CD4-positive, alpha-beta memory T cell (primary cell): Measurements from ENCODE around the gene IRF2BP1. TPM values are rescaled to one million over a fixed set of nuclear protein-coding genes. Genes with fewer than 3 reads are reported as not detected.

Experiments
- CTCF ChIA-PET: fragments of 350-600 bp; sonication (Branson Sonifier 250); formaldehyde crosslinking; loops from one replicate; lab custom pipeline; 2021; ENCODE audit warnings: inconsistent platforms; ENCODE audit not compliant: partially characterized antibody; lab: Charles Lee
- POLR2A ChIA-PET: fragments of 350-600 bp; sonication (Branson Sonifier 250); formaldehyde crosslinking; loops from one replicate; lab custom pipeline; 2021; ENCODE audit not compliant: partially characterized antibody; lab: Charles Lee
- DNase-seq, 5 donors: peaks; one replicate each; pipeline versions ENCODE4 v3.0.0 to v3.0.0-alpha.2; 2020 to 2022; ENCODE audit warnings: mixed read lengths in 1 of 5
- H3K27ac ChIP-seq: one replicate; pipeline ENCODE4 v1.7.0; 2013; ENCODE audit warnings: low read depth, low read length
- H3K27me3 ChIP-seq: 2 replicates; pipeline ENCODE4 v1.7.0; 2013; ENCODE audit warnings: mild to moderate bottlenecking, low read length, moderate library complexity; ENCODE audit not compliant: insufficient read depth
- H3K36me3 ChIP-seq: 2 replicates; pipeline ENCODE4 v1.7.0; 2013; ENCODE audit warnings: mild to moderate bottlenecking, low read length, moderate library complexity; ENCODE audit not compliant: insufficient read depth
- H3K4me1 ChIP-seq: 2 replicates; pipeline ENCODE4 v1.7.0; 2013; ENCODE audit warnings: mild to moderate bottlenecking, low read length, moderate library complexity; ENCODE audit not compliant: insufficient read depth
- H3K4me3 ChIP-seq, 2 donors: one replicate each; pipeline ENCODE4 v1.7.0; 2013; ENCODE audit warnings: low read length in 2 of 2, mild to moderate bottlenecking in 1 of 2
- H3K9me3 ChIP-seq, 2 donors: one replicate each; pipeline ENCODE4 v1.7.0; 2013; ENCODE audit warnings: low read length in 2 of 2, control low read depth in 1 of 2; ENCODE audit not compliant: control insufficient read depth in 1 of 2
- H3K27ac Mint-ChIP-seq, 7 donors: one replicate each; pipeline ENCODE4 v1.8.0; 2020 to 2021; ENCODE audit warnings: mixed read lengths in 7 of 7, mild to moderate bottlenecking in 6 of 7, inconsistent platforms in 3 of 7, moderate library complexity in 3 of 7
- H3K27me3 Mint-ChIP-seq, 2 donors: one replicate each; pipeline ENCODE4 v1.8.0; 2020 to 2021; ENCODE audit warnings: mixed read lengths in 2 of 2
- H3K36me3 Mint-ChIP-seq, 2 donors: one replicate each; pipeline ENCODE4 v1.8.0; 2020 to 2021; ENCODE audit warnings: mixed read lengths in 2 of 2, inconsistent platforms in 1 of 2, mild to moderate bottlenecking in 1 of 2
- H3K4me1 Mint-ChIP-seq, 4 donors: one replicate each; pipeline ENCODE4 v1.8.0; 2020 to 2021; ENCODE audit warnings: mixed read lengths in 4 of 4, mild to moderate bottlenecking in 1 of 4
- H3K4me3 Mint-ChIP-seq, 8 donors: one replicate each; pipeline ENCODE4 v1.8.0; 2020 to 2021; ENCODE audit warnings: mixed read lengths in 8 of 8, mild to moderate bottlenecking in 7 of 8, moderate library complexity in 6 of 8, inconsistent platforms in 3 of 8
- H3K9me3 Mint-ChIP-seq, 8 donors: one replicate each; pipeline ENCODE4 v1.8.0; 2020 to 2021; ENCODE audit warnings: mixed read lengths in 8 of 8, mild to moderate bottlenecking in 5 of 8, inconsistent platforms in 3 of 8, moderate library complexity in 1 of 8
- intact Hi-C: fragments of 100-400 bp; cut with micrococcal nuclease; formaldehyde crosslinking; loops from one replicate; pipeline ENCODE4 v1.15.1; 2023
- polyA plus RNA-seq, 2 donors: library from polyadenylated mRNA; unstranded; fragments of 300-500 nt; fragmentation: Illumina TruSeq; gene quantifications; one replicate each; pipeline ENCODE4 v1.2.3, GENCODE V29; 2021
- total RNA-seq, 2 experiments: library from RNA; stranded (reverse); gene quantifications; one replicate each; pipeline ENCODE4 v1.2.3, GENCODE V29; 2021

The IRF2BP1 gene
- total and polyA plus RNA-seq, 4 experiments from 2014 or later = 2.4 to 35.8 (median 21.0) TPM

DNA sequence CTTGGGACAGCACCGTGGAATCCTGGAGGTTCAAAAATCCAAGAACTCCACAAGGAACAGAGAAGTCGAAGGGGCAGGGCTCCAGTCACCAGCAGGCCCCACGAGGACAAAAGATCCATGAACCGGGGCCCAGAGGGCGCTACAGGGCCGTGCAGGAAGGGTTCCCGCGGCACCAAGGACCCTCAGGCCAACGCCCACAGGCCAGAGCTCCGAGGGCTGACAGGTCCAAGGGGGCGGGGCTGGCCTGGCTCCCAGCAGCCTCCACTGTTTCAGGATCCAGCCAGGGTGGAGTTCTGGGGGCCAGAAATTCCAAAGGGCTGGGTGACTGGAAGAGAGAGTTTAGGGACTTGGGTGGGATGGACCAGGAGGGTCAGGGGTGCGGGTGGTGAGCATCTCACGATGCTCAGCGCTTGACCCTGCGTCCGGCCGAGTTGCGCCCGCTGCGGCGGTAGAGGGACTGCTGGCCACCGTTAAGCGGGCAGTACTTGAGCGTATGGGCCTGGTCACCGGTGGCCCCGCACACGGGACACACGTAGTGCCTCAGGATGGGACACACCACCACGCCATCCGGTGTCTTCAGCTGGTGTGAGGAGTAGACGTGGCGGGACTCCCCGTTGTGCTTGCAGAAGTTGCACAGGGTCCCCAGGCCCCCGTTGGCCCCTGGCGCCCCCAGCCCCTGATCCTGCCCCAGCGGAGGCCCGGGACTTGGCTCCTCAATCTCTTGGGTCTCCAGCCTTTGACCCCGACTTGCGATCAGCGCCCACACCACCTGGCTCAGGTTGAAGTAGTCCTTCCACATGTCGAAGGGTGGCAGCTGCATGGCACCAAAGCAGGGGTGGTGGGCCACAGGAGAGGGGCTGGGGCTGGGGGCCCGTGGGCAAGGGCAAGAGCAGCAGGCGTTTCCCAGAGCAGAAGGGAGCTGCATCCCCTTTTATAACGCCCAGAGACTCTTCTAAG, 28.2 kb upstream of the IRF2BP1 start, which contains the start of gene NANOS2:
Gene NANOS2, minus strand, starts transcription at position 905 of the 957 bp plus-strand sequence. Its CDS starts 85 bp downstream, at position 820.
- intact Hi-C loops = no loop called here
- Histone ChIP-seq H3K36me3 (no peaks in the 10 kb centered on the region), H3K9me3 (no peaks in the 10 kb centered on the region), H3K27me3 (no peaks in the 10 kb centered on the region), H3K27ac (no peak within 1 kb of the TSS), H3K4me3 (no peak within 1 kb of the TSS), H3K4me1 (no peaks in the 10 kb centered on the region)
- Mint-ChIP-seq H3K27me3 (peaks cover 22 to 23% of the 10 kb centered on the region in 2 donors), H3K4me1 (no peaks in the 10 kb centered on the region), H3K4me3 (no peak within 1 kb of the TSS), H3K36me3 (no peaks in the 10 kb centered on the region), H3K9me3 (no peaks in the 10 kb centered on the region), H3K27ac (no peak within 1 kb of the TSS)
- CTCF ChIA-PET = no interaction called here
- no peak for DNase-seq
- POLR2A ChIA-PET = no interaction called here

DNA sequence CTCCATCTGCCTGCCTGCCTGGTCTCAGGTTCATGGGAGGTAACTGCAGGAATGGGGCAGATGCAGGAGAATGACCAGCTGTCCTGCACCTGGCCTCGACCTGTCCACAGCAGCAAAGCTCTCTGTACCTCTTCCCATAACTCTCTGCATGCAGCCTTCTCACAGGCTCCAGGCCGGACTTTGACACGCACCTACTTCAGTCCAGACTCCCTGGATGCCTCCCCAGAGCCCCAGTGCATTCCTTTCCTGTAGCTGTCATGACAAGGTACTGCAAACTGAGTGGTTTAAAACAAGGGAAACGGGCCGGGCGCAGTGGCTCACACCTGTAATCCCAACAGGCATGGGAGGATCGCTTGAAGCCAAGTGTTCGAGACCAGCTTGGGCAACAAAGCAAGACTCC, 25.4 kb upstream of the IRF2BP1 start:
- Mint-ChIP-seq H3K27ac (no peak overlapping the region), H3K27me3 (peaks cover 20 to 24% of the 10 kb centered on the region in 2 donors), H3K36me3 (no peaks in the 10 kb centered on the region), H3K9me3 (no peaks in the 10 kb centered on the region), H3K4me1 (no peaks in the 10 kb centered on the region), H3K4me3 (no peak overlapping the region)
- Histone ChIP-seq H3K4me3 (no peak overlapping the region), H3K9me3 (no peaks in the 10 kb centered on the region), H3K27me3 (no peaks in the 10 kb centered on the region), H3K36me3 (no peaks in the 10 kb centered on the region), H3K27ac (no peak overlapping the region), H3K4me1 (no peaks in the 10 kb centered on the region)
- ChIA-PET POLR2A (no interaction called here), CTCF (no interaction called here)
- intact Hi-C loops = no loop called here
- DNase-seq = no peak

DNA sequence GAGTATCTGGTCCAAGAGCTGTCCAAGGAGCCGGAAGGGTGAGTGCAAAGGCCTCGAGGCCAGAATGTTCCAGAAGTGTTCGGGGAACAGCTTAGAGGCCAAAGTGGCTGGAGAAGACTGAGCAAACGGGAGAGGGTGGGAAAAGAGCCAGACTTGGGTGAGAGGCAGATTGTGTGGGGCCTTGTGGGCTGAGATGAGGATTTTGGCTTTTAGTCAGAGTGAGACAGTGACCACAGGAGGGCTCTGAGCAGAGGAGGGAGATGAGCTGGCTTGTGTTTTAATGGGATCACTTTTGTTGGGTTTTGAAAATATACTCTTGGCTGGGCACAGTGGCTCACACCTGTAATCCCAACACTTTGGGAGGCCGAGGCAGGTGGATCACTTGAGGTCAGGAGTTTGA, 23.0 kb upstream of the IRF2BP1 start:
- Histone ChIP-seq H3K36me3 (no peaks in the 10 kb centered on the region), H3K9me3 (no peaks in the 10 kb centered on the region), H3K4me1 (no peaks in the 10 kb centered on the region), H3K27me3 (no peaks in the 10 kb centered on the region), H3K4me3 (no peak overlapping the region), H3K27ac (no peak overlapping the region)
- no peak for DNase-seq
- ChIA-PET CTCF (no interaction called here), POLR2A (no interaction called here)
- no peaks in the 10 kb centered on the region for H3K4me1 Mint-ChIP-seq
- H3K27me3 Mint-ChIP-seq = peaks cover 17 to 21% of the 10 kb centered on the region in 2 donors
- H3K27ac Mint-ChIP-seq = peak overlapping the region in 1 of 7 donors; percentile 93
- intact Hi-C loops = no loop called here
- H3K4me3 Mint-ChIP-seq = no peak overlapping the region
- no peaks in the 10 kb centered on the region for H3K9me3 Mint-ChIP-seq
- no peaks in the 10 kb centered on the region for H3K36me3 Mint-ChIP-seq

DNA sequence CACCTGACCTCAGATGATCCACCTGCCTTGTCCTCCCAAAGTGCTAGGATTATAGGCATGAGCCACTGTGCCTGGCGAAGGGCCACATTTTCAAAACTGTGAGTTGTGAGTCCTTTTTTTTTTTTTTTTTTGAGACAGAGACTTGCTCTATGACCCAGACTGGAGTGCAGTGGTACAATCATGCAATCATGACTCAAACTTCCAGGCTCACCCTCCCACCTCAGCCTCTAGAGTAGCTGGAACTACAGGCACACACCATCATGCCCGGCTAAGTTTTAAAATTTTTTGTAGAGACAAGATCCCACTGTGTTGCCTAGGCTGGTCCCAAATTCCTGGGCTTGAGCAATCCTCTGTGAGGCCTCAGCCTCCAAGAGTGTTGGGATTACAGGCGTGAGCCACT, 20.3 kb upstream of the IRF2BP1 start:
- no peak overlapping the region for H3K4me3 Mint-ChIP-seq
- H3K9me3 ChIP-seq = no peaks in the 10 kb centered on the region
- POLR2A ChIA-PET = no interaction called here

DNA sequence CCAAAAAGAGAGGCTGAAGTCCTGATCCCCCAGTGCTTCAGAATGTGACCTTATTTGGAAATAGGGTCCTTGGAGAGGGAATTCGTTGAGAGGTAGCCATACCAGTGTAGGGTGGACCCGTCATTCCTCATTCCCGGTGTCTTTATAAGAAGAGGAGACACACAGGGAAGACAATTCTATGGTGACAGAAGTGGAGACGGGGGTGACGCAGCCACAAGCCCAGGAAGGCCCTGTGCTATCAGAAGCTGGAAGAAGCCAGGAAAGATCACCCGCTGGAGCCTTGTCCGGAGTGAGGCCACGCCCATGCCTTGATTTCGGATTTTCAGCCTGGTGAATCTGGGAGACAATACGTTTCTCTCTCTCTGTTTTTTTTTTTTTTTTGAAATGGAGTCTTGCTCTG, 19.1 kb upstream of the IRF2BP1 start:
- no peaks in the 10 kb centered on the region for H3K9me3 ChIP-seq
- peaks cover 6 to 14% of the 10 kb centered on the region in 2 donors for H3K36me3 Mint-ChIP-seq
- no peaks in the 10 kb centered on the region for H3K27me3 ChIP-seq
- H3K4me1 Mint-ChIP-seq = peaks cover 9 to 29% (median 11%) of the 10 kb centered on the region in 4 donors
- peak overlapping the region in 1 of 7 donors; percentile 52 for H3K27ac Mint-ChIP-seq
- ChIA-PET POLR2A (no interaction called here), CTCF (no interaction called here)
- no peak overlapping the region for H3K4me3 ChIP-seq
- H3K4me1 ChIP-seq = peaks cover 19% of the 10 kb centered on the region
- H3K27me3 Mint-ChIP-seq = peaks cover 7 to 9% of the 10 kb centered on the region in 2 donors
- H3K4me3 Mint-ChIP-seq = no peak overlapping the region
- H3K36me3 ChIP-seq = no peaks in the 10 kb centered on the region
- H3K9me3 Mint-ChIP-seq = peaks cover 0 to 4% (median 0%) of the 10 kb centered on the region in 8 donors
- intact Hi-C loops = no loop called here
- no peak overlapping the region for H3K27ac ChIP-seq
- no peak for DNase-seq

More for the DNA sequence above, 20.3 kb upstream of the IRF2BP1 start:
- Histone ChIP-seq H3K4me1 (peaks cover 10% of the 10 kb centered on the region), H3K27ac (no peak overlapping the region), H3K36me3 (no peaks in the 10 kb centered on the region), H3K27me3 (no peaks in the 10 kb centered on the region), H3K4me3 (no peak overlapping the region)
- H3K27ac Mint-ChIP-seq = no peak overlapping the region
- H3K4me1 Mint-ChIP-seq = peaks cover 0 to 19% (median 3%) of the 10 kb centered on the region in 4 donors
- peaks cover 9 to 13% of the 10 kb centered on the region in 2 donors for H3K27me3 Mint-ChIP-seq
- peaks cover 0 to 5% of the 10 kb centered on the region in 2 donors for H3K36me3 Mint-ChIP-seq
- peaks cover 0 to 4% (median 0%) of the 10 kb centered on the region in 8 donors for H3K9me3 Mint-ChIP-seq
- intact Hi-C loops = no loop called here
- CTCF ChIA-PET = no interaction called here
- no peak for DNase-seq

DNA sequence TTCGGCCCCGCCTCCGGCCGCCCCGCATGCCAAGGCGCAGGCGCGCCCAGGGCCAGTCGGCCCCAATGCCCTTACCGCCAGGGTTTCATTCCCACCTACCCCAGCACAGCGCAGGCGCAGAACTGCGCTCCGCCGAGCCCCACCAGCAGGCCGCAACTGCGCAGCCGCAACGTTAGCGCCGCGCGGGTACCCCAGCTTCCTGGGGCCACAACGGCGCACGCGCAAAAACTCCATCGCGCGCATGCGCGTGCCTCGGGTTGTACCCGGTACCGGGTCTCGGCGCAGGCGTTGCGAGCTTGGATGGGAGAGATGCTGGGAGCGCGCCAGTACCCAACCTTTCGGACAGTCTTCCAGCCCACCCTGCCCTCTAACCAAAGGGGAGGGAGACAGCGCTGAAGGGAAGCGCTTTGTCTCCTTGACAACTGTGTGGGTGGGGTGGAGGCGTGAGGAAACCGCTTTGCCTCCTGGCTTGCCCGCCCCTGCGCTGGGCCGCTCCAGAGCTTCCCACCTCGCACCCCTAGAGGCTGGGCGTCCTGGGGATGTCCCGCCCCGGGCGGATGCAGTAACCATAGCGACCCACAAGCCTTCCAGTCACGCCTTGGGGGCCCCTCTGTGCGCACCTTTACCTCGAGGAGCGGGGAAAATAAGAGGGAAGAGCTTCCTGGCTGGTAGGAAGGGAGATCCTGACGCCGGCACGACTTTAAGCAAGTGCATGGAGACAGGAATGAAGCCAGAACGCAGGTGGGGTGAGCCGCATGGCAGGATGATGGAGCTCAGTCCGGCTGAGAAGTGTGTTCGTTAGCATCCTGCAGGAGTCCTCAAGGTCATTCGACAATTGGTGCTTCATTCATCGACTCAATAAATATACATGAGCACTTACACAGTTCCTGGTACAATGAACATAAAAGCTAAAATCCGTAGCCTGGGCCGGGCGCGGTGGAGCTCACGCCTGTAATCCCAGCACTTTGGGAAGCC, 17.0 kb upstream of the IRF2BP1 start:
- ChIA-PET CTCF (interaction anchor here (0.7 to 2.9 kb wide), 11 partner anchors 11 to 133 kb away, joined by 3 to 14 read pairs (median 4); partner anchors contain the start of genes FOXA3 and IRF2BP1), POLR2A (interaction anchor here (0.6 to 4.7 kb wide), 16 partner anchors 11 to 725 kb away, joined by 3 to 83 read pairs (median 4); partner anchors contain the start of genes CCDC61, FOXA3, GIPR and IRF2BP1)
- Histone ChIP-seq H3K27ac (peak overlapping the region; percentile 79), H3K9me3 (no peaks in the 10 kb centered on the region), H3K36me3 (peaks cover 5% of the 10 kb centered on the region), H3K4me3 (peak overlapping the region; percentile 86 to 90), H3K4me1 (peaks cover 19% of the 10 kb centered on the region), H3K27me3 (no peaks in the 10 kb centered on the region)
- Mint-ChIP-seq H3K27me3 (no peaks in the 10 kb centered on the region), H3K27ac (peak overlapping the region; percentile 83 to 96 (median 95)), H3K4me1 (peaks cover 9 to 32% (median 12%) of the 10 kb centered on the region in 4 donors), H3K4me3 (peak overlapping the region; percentile 83 to 97 (median 95)), H3K9me3 (peaks cover 0 to 4% (median 0%) of the 10 kb centered on the region in 8 donors), H3K36me3 (peaks cover 13 to 27% of the 10 kb centered on the region in 2 donors)
- peak; percentile 97 to 100 (median 100) for DNase-seq
- intact Hi-C loops = loop anchor here (1.0 to 5.0 kb wide), 6 partner anchors 17 to 496 kb away; partner anchors contain the start of genes CCDC61, IRF2BP1, POLR1G and SYMPK
